Lower lobe of right lung (tissue), 2 donors: ENCODE measurements around the gene CA11. TPM values are rescaled to one million over a fixed set of nuclear protein-coding genes. Genes with fewer than 3 reads are reported as not detected.
"Not testable (repeated sequence)": the region's sequence is repeated elsewhere in the genome, so short reads cannot be mapped to it uniquely, and the experiment has no call there.

Experiments used
- ATAC-seq, 2 donors: fragments of 200-7000 bp; cut with Tn5 transposase; one replicate each; pipeline ENCODE4 v1.9.1; 2020 to 2022; ENCODE audit warnings: mild to moderate bottlenecking in 2 of 2, moderate library complexity in 2 of 2
- DNase-seq: peaks from one replicate; pipeline ENCODE4 v3.0.0-alpha.2; 2020
- H3K27ac ChIP-seq: fragments of 200-600 bp; one replicate; pipeline ENCODE4 v1.8.0; 2022
- H3K27me3 ChIP-seq: fragments of 200-600 bp; one replicate; pipeline ENCODE4 v1.8.0; 2022; ENCODE audit warnings: low read depth
- H3K36me3 ChIP-seq: fragments of 200-600 bp; one replicate; pipeline ENCODE4 v1.8.0; 2022; ENCODE audit warnings: mild to moderate bottlenecking
- H3K4me1 ChIP-seq: fragments of 200-600 bp; one replicate; pipeline ENCODE4 v1.8.0; 2022
- H3K4me3 ChIP-seq: fragments of 200-600 bp; one replicate; pipeline ENCODE4 v1.8.0; 2022; ENCODE audit warnings: mild to moderate bottlenecking
- H3K9me3 ChIP-seq: fragments of 200-600 bp; one replicate; pipeline ENCODE4 v1.8.0; 2022
- intact Hi-C: fragments of 100-400 bp; cut with DNase I; formaldehyde crosslinking; loops from one replicate; pipeline ENCODE4 v1.11.0; 2022
- total RNA-seq: library from RNA; stranded (reverse); fragmentation: NEBNext Ultra II Directional; extraction: Animal tissue kit (Norgen Biotek cat#: 25700); gene quantifications from one replicate; pipeline ENCODE4 v1.2.1, GENCODE V29; 2021
- TF ChIP-seq, protein P1 (sequence below): fragments of 200-600 bp; IDR thresholded peaks from one replicate; pipeline ENCODE4 v1.8.0; 2022; ENCODE audit warnings: antibody characterized with exemption, mild to moderate bottlenecking
- donor health status: DM: no; HTN: yes; CAD: no; lungs with severe emphysema.

CA11 gene
- total RNA-seq, 1 donor from 2014 or later, result 7.8 TPM

DNA sequence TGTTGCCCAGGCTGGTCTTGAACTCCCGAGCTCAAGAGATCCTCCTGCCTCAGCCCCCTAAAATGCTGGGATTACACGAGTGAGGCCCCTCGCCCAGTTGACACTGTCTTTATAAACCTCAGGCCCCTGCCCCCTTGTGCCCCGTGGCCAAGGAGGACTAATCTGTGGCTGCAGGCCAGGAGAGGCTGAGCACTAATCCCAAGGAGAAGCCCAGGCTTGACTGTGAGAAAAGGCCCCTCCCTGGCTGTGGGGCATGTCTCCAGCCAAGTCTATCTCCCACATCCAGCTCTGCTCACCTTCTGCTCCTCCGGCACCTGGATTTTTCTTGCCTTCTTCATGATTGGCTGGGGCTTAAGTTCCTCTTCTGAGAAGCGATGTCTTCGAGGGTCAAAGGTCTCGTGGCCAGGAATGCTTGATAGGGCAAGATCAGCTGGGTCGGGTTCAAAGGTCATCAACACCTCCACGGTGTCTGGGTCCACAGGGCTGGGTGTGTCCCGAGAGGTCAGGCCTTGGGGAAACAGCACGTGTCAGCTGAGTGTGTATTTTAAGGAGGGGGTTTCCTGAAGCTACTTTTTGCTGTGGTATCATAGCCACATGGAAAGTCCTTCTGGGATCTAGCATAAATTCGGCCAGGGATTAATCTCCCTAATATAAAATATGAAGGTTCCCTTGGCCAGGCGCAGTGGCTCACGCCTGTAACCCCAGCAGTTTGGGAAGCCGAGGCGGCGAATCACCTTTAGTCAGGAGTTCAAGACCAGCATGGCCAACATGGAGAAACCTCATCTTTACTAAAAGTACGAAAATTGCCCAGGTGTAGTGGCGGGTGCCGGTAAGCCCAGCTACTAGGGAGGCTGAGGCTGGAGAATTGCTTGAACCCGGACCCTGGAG, 12.6 kb downstream of the CA11 start:
- Histone ChIP-seq H3K4me1 (peaks cover 75% of the 10 kb centered on the region), H3K27me3 (no peaks in the 10 kb centered on the region), H3K36me3 (peaks cover 44% of the 10 kb centered on the region), H3K27ac (peak overlapping the region; percentile 96), H3K4me3 (peak overlapping the region; percentile 84), H3K9me3 (no peaks in the 10 kb centered on the region)
- DNase-seq (no peak), ATAC-seq (no peak)
- TF ChIP-seq, protein P1, sequence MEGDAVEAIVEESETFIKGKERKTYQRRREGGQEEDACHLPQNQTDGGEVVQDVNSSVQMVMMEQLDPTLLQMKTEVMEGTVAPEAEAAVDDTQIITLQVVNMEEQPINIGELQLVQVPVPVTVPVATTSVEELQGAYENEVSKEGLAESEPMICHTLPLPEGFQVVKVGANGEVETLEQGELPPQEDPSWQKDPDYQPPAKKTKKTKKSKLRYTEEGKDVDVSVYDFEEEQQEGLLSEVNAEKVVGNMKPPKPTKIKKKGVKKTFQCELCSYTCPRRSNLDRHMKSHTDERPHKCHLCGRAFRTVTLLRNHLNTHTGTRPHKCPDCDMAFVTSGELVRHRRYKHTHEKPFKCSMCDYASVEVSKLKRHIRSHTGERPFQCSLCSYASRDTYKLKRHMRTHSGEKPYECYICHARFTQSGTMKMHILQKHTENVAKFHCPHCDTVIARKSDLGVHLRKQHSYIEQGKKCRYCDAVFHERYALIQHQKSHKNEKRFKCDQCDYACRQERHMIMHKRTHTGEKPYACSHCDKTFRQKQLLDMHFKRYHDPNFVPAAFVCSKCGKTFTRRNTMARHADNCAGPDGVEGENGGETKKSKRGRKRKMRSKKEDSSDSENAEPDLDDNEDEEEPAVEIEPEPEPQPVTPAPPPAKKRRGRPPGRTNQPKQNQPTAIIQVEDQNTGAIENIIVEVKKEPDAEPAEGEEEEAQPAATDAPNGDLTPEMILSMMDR, result no peak
- intact Hi-C loops, result no loop called here

DNA sequence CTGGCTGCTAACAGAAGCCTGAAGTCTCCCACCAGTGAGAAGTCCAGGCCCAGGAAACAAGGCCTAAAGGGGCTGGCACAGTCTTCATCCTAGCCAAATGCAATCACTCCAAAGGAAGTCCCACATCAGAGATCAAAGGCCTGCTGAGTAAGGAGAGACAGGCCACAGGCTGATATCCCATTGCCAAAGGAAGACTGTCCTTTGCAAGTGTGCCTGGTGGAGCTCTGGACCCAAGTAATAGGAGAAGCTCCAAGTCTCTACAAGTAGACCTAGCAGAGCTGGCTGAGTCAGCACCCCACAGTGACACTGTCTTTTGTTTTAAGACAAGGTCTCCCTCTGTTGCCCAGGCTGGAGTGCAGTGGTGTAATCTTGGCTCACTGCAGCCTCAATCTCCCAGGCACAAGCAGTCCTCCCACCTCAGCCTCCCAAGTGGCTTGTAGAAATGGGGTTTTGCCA, 13.3 kb downstream of the CA11 start:
- Histone ChIP-seq H3K9me3 (no peaks in the 10 kb centered on the region), H3K27me3 (no peaks in the 10 kb centered on the region), H3K4me1 (peaks cover 73% of the 10 kb centered on the region), H3K27ac (peak overlapping the region; percentile 96), H3K4me3 (no peak overlapping the region), H3K36me3 (peaks cover 49% of the 10 kb centered on the region)
- TF ChIP-seq, protein P1, result no peak
- DNase-seq, result no peak
- intact Hi-C loops, result no loop called here
- ATAC-seq, result no peak

DNA sequence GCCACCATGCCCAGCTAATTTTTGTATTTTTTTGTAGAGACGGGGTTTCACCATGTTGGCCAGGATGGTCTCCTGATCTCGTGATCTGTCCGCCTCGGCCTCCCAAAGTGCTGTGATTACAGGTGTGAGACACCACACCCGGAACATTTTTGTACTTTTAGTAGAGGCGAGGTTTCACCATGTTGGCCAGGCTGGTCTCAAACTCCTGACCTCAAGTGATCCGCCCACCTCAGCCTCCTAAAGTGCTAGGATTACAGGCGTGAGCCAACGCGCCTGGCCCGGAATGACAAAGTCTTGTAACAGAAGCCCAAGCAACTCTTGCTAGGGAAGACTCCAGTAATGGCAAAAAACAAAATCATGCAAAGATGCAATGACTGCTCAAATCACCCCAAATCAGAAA, 13.7 kb downstream of the CA11 start:
- ATAC-seq, H3K4me3 ChIP-seq, intact Hi-C loops, H3K9me3 ChIP-seq, H3K27me3 ChIP-seq, DNase-seq: not testable (repeated sequence)
- Histone ChIP-seq H3K4me1 (peaks cover 73% of the 10 kb centered on the region), H3K27ac (peak overlapping the region; percentile 96), H3K36me3 (peaks cover 49% of the 10 kb centered on the region)

DNA sequence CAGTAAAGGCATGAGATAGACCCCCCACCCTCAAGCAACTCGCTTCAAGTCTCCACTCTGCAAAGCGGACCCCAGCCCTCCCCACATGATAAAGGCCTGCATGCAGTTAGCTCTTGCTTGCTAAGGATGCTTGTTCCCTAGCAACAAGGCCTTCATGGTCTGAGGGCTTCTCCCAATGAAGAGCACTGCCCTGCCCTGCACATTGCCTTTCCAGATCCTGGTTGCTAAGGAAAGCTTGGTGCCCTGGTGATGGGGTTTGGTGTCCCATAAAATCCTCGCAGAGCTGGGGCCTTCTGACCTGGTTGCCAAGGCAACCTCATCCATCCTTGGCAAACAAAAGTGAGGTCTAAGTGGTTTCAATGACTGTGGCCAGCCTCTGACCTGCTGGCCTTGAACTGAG, 14.8 kb downstream of the CA11 start:
- H3K27me3 ChIP-seq, result no peaks in the 10 kb centered on the region
- H3K9me3 ChIP-seq, result no peaks in the 10 kb centered on the region
- ATAC-seq (no peak), DNase-seq (no peak)
- intact Hi-C loops, result no loop called here
- no peak overlapping the region for H3K4me3 ChIP-seq
- H3K36me3 ChIP-seq, result peaks cover 49% of the 10 kb centered on the region
- peaks cover 68% of the 10 kb centered on the region for H3K4me1 ChIP-seq
- peak overlapping the region; percentile 77 for H3K27ac ChIP-seq
- TF ChIP-seq, protein P1, result no peak

DNA sequence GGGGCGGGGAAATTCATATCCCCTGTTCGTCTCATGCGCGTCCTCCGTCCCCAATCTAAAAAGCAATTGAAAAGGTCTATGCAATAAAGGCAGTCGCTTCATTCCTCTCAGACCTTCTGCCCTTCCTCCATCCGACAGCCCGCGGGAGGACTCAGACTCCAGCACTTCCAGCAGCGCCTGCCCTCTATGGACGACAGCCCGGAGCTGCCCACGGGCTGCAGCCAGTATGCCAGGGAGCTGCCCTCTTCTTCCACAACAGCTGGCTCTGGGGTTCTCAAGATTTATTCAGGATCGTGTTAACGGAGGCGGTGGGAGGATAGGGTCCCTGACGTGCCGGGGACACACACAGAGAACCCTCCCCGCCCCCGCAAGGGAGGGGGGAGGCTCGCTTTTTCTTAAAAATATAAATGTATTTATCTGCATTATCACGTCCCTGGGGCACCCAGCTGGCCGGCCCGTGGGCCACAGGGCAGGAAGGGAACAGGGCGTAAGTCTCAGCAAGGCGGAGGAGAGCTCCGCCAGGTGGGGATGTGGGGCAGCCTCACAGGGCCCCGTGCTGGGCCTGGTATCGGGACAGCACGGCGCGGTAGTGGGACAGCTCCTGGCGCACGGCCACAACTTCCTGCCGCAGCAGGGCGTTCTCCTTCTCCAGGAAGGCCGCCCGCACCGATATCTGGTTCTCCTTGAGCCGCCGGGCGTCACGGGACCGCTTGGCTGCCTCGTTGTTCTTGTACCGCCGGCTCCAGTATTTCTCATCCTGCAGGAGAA, 15.5 kb downstream of the CA11 start:
- TF ChIP-seq, protein P1, result peak; percentile 17
- Histone ChIP-seq H3K9me3 (no peaks in the 10 kb centered on the region), H3K27me3 (no peaks in the 10 kb centered on the region), H3K36me3 (peaks cover 54% of the 10 kb centered on the region), H3K4me1 (peaks cover 62% of the 10 kb centered on the region), H3K27ac (peak overlapping the region; percentile 77), H3K4me3 (peak overlapping the region; percentile 14)
- no peak for ATAC-seq
- peak; percentile 75 for DNase-seq
- intact Hi-C loops, result no loop called here
